GM10847 (cell line): Measurements from ENCODE around the gene ARF4.

ENCODE experiments used
- POLR2A ChIP-seq: IDR thresholded peaks from 2 replicates; pipeline ENCODE4 v1.6.1; 2011; ENCODE audit not compliant: insufficient read length; ENCODE audit errors: extremely low read depth

ARF4 gene

GRCh38 chr3:57597127-57597923, at the start of gene ARF4:
Gene ARF4 (minus strand): TSS chr3:57597344. CDS start chr3:57597140, 204 bp downstream.
- peak; percentile 96 for TF ChIP-seq POLR2A

- TF ChIP-seq POLR2A: no peak
Observed at GRCh38 chr3:57646723-57647122, 49.6 kb upstream of the ARF4 start.

GRCh38 chr3:57644740-57645139, 47.6 kb upstream of the ARF4 start:
- no peak for TF ChIP-seq POLR2A

- no peak for TF ChIP-seq POLR2A
Observed at GRCh38 chr3:57637391-57637790, 40.2 kb upstream of the ARF4 start.

- no peak for TF ChIP-seq POLR2A
Observed at GRCh38 chr3:57627976-57628375, 30.8 kb upstream of the ARF4 start.

- TF ChIP-seq POLR2A: no peak
Observed at GRCh38 chr3:57624801-57625200, 27.7 kb upstream of the ARF4 start.

- TF ChIP-seq POLR2A: no peak
Observed at GRCh38 chr3:57622362-57622761, 25.2 kb upstream of the ARF4 start.

- no peak for TF ChIP-seq POLR2A
Observed at GRCh38 chr3:57617739-57618138, 20.6 kb upstream of the ARF4 start.

GRCh38 chr3:57616233-57616632, 19.1 kb upstream of the ARF4 start:
- no peak for TF ChIP-seq POLR2A

GRCh38 chr3:57605683-57606082, 8.5 kb upstream of the ARF4 start:
- TF ChIP-seq POLR2A: no peak

GRCh38 chr3:57604971-57605370, 7.8 kb upstream of the ARF4 start:
- no peak for TF ChIP-seq POLR2A

GRCh38 chr3:57600195-57600594, 3.1 kb upstream of the ARF4 start:
- no peak for TF ChIP-seq POLR2A

GRCh38 chr3:57598765-57599360, 1.7 kb upstream of the ARF4 start:
- TF ChIP-seq POLR2A: no peak

GRCh38 chr3:57596495-57597126, 533 bp downstream of the ARF4 start:
- TF ChIP-seq POLR2A: no peak

- no peak for TF ChIP-seq POLR2A
Observed at GRCh38 chr3:57594576-57594975, 2.6 kb downstream of the ARF4 start.

- TF ChIP-seq POLR2A: no peak
Observed at GRCh38 chr3:57594144-57594543, 3.0 kb downstream of the ARF4 start.
